CD14-positive monocyte (primary cell): Measurements from ENCODE around the gene ZG16B. TPM values are rescaled to one million over a fixed set of nuclear protein-coding genes. Genes with fewer than 3 reads are reported as not detected.

Experiments
- DNase-seq, 3 donors: peaks; one replicate each; pipeline ENCODE4 v3.0.0-alpha.2; 2011 to 2022
- H2AFZ ChIP-seq: 2 replicates; pipeline ENCODE4 v1.6.0; 2012; ENCODE audit warnings: mild to moderate bottlenecking, low read depth, low read length, inconsistent platforms; ENCODE audit not compliant: insufficient read depth, poor library complexity, severe bottlenecking
- H3K27ac ChIP-seq, 2 donors: 1 replicate in 1 of 2; 2 replicates in 1 of 2; pipeline ENCODE4 v1.5.1; 2012 to 2013; ENCODE audit warnings: low read length in 2 of 2, control low read depth in 1 of 2, inconsistent platforms in 1 of 2, low read depth in 1 of 2, mild to moderate bottlenecking in 1 of 2
- H3K27me3 ChIP-seq, 2 donors: one replicate each; pipeline versions ENCODE4 v1.6.0 to v1.6.1; 2011 to 2013; ENCODE audit warnings: low read length in 2 of 2; ENCODE audit not compliant: control insufficient read depth in 2 of 2, insufficient read depth in 2 of 2
- H3K36me3 ChIP-seq, 2 donors: replicated peaks in 1 of 2; 1 replicate in 1 of 2; 2 replicates in 1 of 2; pipeline versions ENCODE4 v1.5.1 to v1.6.1; 2012 to 2013; ENCODE audit warnings: low read length in 2 of 2, control low read depth in 1 of 2, inconsistent platforms in 1 of 2, mild to moderate bottlenecking in 1 of 2; ENCODE audit not compliant: insufficient read depth in 2 of 2, control insufficient read depth in 1 of 2
- H3K4me1 ChIP-seq, 2 donors: 1 replicate in 1 of 2; 2 replicates in 1 of 2; pipeline versions ENCODE4 v1.5.1 to v1.6.1; 2012 to 2013; ENCODE audit warnings: low read length in 2 of 2, control low read depth in 1 of 2, inconsistent platforms in 1 of 2, mild to moderate bottlenecking in 1 of 2, moderate library complexity in 1 of 2; ENCODE audit not compliant: insufficient read depth in 2 of 2, control insufficient read depth in 1 of 2
- H3K4me2 ChIP-seq: replicated peaks from 2 replicates; pipeline ENCODE3; 2012; ENCODE audit warnings: low read length, moderate library complexity, mild to moderate bottlenecking; ENCODE audit not compliant: poor library complexity, severe bottlenecking; ENCODE audit errors: extremely low read depth
- H3K4me3 ChIP-seq, 3 experiments: fragments of 200-600 bp in 1 of 3; sonication (generic) in 1 of 3; replicated peaks in 1 of 3; 1 replicate in 2 of 3; 2 replicates in 1 of 3; pipeline ENCODE4 v1.5.1; 2011 to 2013; ENCODE audit warnings: low read length in 3 of 3, mild to moderate bottlenecking in 3 of 3, control low read depth in 2 of 3, low read depth in 2 of 3, inconsistent platforms in 1 of 3, moderate library complexity in 1 of 3
- H3K79me2 ChIP-seq: 2 replicates; pipeline ENCODE4 v1.6.0; 2012; ENCODE audit warnings: mild to moderate bottlenecking, control low read depth, inconsistent platforms, low read length, moderate library complexity; ENCODE audit not compliant: insufficient read depth
- H3K9ac ChIP-seq: 2 replicates; pipeline ENCODE4 v1.6.0; 2017; ENCODE audit warnings: low read length, mild to moderate bottlenecking; ENCODE audit not compliant: insufficient read depth, poor library complexity, severe bottlenecking
- H3K9me3 ChIP-seq, 2 donors: replicated peaks in 1 of 2; 1 replicate in 1 of 2; 2 replicates in 1 of 2; pipeline versions ENCODE4 v1.5.1 to v1.6.1; 2012 to 2013; ENCODE audit warnings: low read length in 2 of 2, control low read depth in 1 of 2; ENCODE audit not compliant: control insufficient read depth in 1 of 2, insufficient read depth in 1 of 2
- H4K20me1 ChIP-seq: 2 replicates; pipeline ENCODE4 v1.6.0; 2012; ENCODE audit warnings: mild to moderate bottlenecking, low read length, control low read depth, moderate library complexity; ENCODE audit not compliant: insufficient read depth
- H3K27ac Mint-ChIP-seq, 7 donors: one replicate each; pipeline ENCODE4 v1.8.0; 2020; ENCODE audit warnings: mild to moderate bottlenecking in 7 of 7, mixed read lengths in 7 of 7, moderate library complexity in 6 of 7, inconsistent platforms in 2 of 7
- H3K27me3 Mint-ChIP-seq, 3 donors: one replicate each; pipeline ENCODE4 v1.8.0; 2021 to 2022; ENCODE audit warnings: low read depth in 3 of 3, mild to moderate bottlenecking in 3 of 3, mixed read lengths in 3 of 3, moderate library complexity in 3 of 3, inconsistent platforms in 1 of 3
- H3K36me3 Mint-ChIP-seq, 2 donors: one replicate each; pipeline ENCODE4 v1.8.0; 2020; ENCODE audit warnings: mixed read lengths in 2 of 2, inconsistent platforms in 1 of 2, mild to moderate bottlenecking in 1 of 2
- H3K4me1 Mint-ChIP-seq: one replicate; pipeline ENCODE4 v1.8.0; 2020; ENCODE audit warnings: mild to moderate bottlenecking, mixed read lengths
- H3K4me3 Mint-ChIP-seq, 2 donors: one replicate each; pipeline ENCODE4 v1.8.0; 2020; ENCODE audit warnings: mild to moderate bottlenecking in 2 of 2, mixed read lengths in 2 of 2, moderate library complexity in 1 of 2
- H3K9me3 Mint-ChIP-seq, 7 donors: one replicate each; pipeline ENCODE4 v1.8.0; 2020 to 2022; ENCODE audit warnings: mixed read lengths in 7 of 7, mild to moderate bottlenecking in 6 of 7, moderate library complexity in 6 of 7, inconsistent platforms in 2 of 7
- WGBS: methylation state at CpG from one replicate; pipeline ENCODE4 v1.1.5; 2013; ENCODE audit warnings: missing lambda C conversion rate; ENCODE audit not compliant: insufficient coverage; 5-methylcytosine and 5-hydroxymethylcytosine counted together
- intact Hi-C, 2 donors: fragments of 100-400 bp; cut with micrococcal nuclease; formaldehyde crosslinking; loops; one replicate each; pipeline versions ENCODE4 v1.15.0 to v1.15.1; 2023
- polyA plus RNA-seq, 3 donors: library from polyadenylated mRNA; depleted of rRNA in 1 of 3; unstranded in 2 of 3; stranded (reverse) in 1 of 3; fragments of 300-500 nt in 2 of 3; fragments of >200 nt in 1 of 3; fragmentation: Illumina TruSeq in 2 of 3; gene quantifications; 1 replicate in 2 of 3; 2 replicates in 1 of 3; pipeline ENCODE4 v1.2.3, GENCODE V29; 2012 to 2021
- TF ChIP-seq, protein P1 (sequence below): fragments of 200-600 bp; IDR thresholded peaks from one replicate; pipeline ENCODE4 v1.8.0; 2022; ENCODE audit warnings: antibody characterized with exemption, mild to moderate bottlenecking

Gene ZG16B
- polyA plus RNA-seq, 3 donors: 6.8 to 12.9 (median 11.0) TPM

DNA sequence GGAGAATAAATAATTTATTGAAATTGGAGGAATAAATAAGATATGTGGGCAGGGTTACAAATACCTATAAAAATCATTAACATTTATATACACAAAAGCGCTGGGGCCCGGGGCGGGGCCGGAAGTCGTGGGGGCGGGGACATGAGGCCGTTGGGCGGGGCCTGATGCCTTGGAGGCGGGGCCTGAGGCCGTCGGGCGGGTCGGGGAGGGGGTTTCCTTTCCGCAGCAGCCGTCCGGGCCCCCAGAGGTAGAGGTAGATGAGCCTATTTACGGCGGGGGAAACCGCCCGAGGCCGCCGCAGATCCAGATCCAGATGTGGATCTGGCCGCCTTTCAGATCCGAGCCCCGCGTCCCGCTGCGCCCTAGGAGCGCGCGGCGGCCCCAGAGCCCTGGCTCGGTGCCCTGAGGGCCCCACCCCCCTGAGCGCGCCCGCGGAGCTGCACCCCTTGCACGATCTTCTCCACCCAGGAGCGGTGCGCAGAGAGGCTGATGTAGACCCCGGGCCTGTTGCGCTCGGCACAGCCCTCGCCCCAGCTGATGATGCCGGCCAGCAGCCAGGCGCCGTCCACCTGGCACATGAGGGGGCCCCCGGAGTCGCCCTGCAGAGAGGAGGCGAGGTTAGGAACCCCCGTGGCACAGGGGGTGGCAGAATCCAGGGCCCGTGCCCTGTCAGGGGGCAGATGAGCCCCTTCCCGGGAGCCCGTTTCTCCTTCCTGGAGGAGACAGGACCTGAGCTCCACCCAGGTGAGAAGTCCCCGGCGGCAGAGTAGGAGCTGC is 22.8 kb downstream of the ZG16B start:
- no peak overlapping the region for H3K27ac ChIP-seq
- peaks cover 17 to 18% of the 10 kb centered on the region in 2 donors for H3K9me3 ChIP-seq
- no peak overlapping the region for H3K9ac ChIP-seq
- H3K36me3 ChIP-seq: no peaks in the 10 kb centered on the region
- H3K36me3 Mint-ChIP-seq: peaks cover 2 to 4% of the 10 kb centered on the region in 2 donors
- peaks cover 0 to 6% of the 10 kb centered on the region in 2 donors for H3K4me1 ChIP-seq
- peaks cover 2 to 31% of the 10 kb centered on the region in 2 donors for H3K27me3 ChIP-seq
- no peak overlapping the region for H3K4me3 Mint-ChIP-seq
- intact Hi-C loops: no loop called here
- no peak for DNase-seq
- no peak overlapping the region for H3K4me2 ChIP-seq
- H2AFZ ChIP-seq: no peak overlapping the region
- H3K9me3 Mint-ChIP-seq: peaks cover 10 to 26% (median 20%) of the 10 kb centered on the region in 7 donors
- H4K20me1 ChIP-seq: no peaks in the 10 kb centered on the region
- H3K4me3 ChIP-seq: no peak overlapping the region
- no peaks in the 10 kb centered on the region for H3K79me2 ChIP-seq
- H3K4me1 Mint-ChIP-seq: peaks cover 9% of the 10 kb centered on the region
- 52% methylated on average over 47 of the region's 56 CpGs for WGBS
- H3K27me3 Mint-ChIP-seq: peaks cover 19 to 56% (median 26%) of the 10 kb centered on the region in 3 donors
- TF ChIP-seq, protein P1, sequence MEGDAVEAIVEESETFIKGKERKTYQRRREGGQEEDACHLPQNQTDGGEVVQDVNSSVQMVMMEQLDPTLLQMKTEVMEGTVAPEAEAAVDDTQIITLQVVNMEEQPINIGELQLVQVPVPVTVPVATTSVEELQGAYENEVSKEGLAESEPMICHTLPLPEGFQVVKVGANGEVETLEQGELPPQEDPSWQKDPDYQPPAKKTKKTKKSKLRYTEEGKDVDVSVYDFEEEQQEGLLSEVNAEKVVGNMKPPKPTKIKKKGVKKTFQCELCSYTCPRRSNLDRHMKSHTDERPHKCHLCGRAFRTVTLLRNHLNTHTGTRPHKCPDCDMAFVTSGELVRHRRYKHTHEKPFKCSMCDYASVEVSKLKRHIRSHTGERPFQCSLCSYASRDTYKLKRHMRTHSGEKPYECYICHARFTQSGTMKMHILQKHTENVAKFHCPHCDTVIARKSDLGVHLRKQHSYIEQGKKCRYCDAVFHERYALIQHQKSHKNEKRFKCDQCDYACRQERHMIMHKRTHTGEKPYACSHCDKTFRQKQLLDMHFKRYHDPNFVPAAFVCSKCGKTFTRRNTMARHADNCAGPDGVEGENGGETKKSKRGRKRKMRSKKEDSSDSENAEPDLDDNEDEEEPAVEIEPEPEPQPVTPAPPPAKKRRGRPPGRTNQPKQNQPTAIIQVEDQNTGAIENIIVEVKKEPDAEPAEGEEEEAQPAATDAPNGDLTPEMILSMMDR: no peak
- H3K27ac Mint-ChIP-seq: no peak overlapping the region

DNA sequence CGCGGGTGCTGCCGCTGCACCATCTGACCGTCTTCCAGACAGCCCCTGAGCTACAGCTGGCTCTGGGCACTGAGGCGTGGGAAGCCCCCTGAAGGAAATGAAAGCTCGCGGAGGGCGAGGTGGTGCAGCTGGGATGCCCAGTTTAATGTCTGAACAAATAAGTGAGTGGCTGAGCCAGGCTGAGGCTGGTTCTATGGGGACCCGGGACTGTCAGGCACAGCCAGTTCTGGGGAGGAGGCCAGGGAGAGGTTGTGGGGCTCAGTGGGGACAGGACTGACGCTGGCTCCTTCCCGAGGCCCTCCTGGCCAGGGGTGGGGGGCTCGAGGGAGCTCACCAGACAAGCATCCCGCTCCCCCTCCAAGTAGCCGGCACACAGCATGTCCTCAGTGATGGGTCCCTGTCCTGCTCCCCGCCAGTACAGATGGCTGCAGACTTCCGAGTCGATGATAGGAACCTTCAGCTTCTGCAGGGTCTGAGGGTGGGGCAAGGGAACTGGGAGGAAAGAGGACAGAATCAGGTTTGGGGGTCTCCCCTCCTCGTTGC is 23.5 kb downstream of the ZG16B start:
- Mint-ChIP-seq H3K4me3 (no peak overlapping the region), H3K9me3 (peaks cover 10 to 26% (median 20%) of the 10 kb centered on the region in 7 donors), H3K27ac (no peak overlapping the region), H3K27me3 (peaks cover 22 to 62% (median 29%) of the 10 kb centered on the region in 3 donors), H3K36me3 (peaks cover 2 to 4% of the 10 kb centered on the region in 2 donors), H3K4me1 (peaks cover 9% of the 10 kb centered on the region)
- WGBS: 75% methylated on average over 9 of the region's 18 CpGs
- TF ChIP-seq, protein P1: no peak
- no peak overlapping the region for H3K27ac ChIP-seq
- DNase-seq: no peak
- no peak overlapping the region for H3K4me2 ChIP-seq
- H3K36me3 ChIP-seq: no peaks in the 10 kb centered on the region
- no peak overlapping the region for H3K4me3 ChIP-seq
- H3K79me2 ChIP-seq: no peaks in the 10 kb centered on the region
- H3K9me3 ChIP-seq: peaks cover 17 to 18% of the 10 kb centered on the region in 2 donors
- peaks cover 0 to 6% of the 10 kb centered on the region in 2 donors for H3K4me1 ChIP-seq
- H2AFZ ChIP-seq: no peak overlapping the region
- no peak overlapping the region for H3K9ac ChIP-seq
- H3K27me3 ChIP-seq: peaks cover 3 to 37% of the 10 kb centered on the region in 2 donors
- no peaks in the 10 kb centered on the region for H4K20me1 ChIP-seq
- intact Hi-C loops: no loop called here
